NT2/D1 (cell line): ENCODE data around the gene KPNA1.

ENCODE experiments used
- SUZ12 ChIP-seq: IDR thresholded peaks from 2 replicates; pipeline ENCODE4 v1.6.1; 2011; ENCODE audit not compliant: insufficient read length, insufficient read depth; ENCODE audit errors: extremely low read depth
- ZNF274 ChIP-seq: IDR thresholded peaks from 2 replicates; pipeline ENCODE4 v1.6.1; 2011; ENCODE audit warnings: mild to moderate bottlenecking, low read depth, low read length

DNA sequence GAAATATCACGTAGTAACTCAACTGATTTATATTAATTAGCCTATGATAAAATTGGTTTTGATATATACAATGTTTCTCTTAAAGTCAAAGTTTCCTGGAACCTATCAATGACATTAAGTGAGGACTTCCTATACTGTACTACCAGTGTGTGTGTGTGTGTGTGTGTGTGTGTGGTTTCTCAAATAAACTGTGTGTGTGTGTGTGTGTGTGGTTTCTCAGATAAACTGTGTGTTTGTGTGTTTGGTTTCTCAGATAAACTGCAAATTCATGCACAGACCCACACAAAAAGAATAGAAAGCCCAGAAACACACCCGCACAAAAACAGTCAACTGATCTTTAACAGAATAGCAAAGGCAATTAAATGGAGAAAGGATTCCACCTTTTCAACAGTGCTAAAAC, 84.4 kb downstream of the KPNA1 start:
- TF ChIP-seq SUZ12 (no peak), ZNF274 (no peak)
